ENCODE results near the gene OS9.

The OS9 gene

GRCh38 chr12:57695770-57696432 lies 2.0 kb downstream of the OS9 start:
- no peak for TF ChIP-seq CTCF (IDR thresholded peaks at IDR 0.05)

GRCh38 chr12:57697076-57697475 lies 3.1 kb downstream of the OS9 start:
- TF ChIP-seq CTCF (IDR thresholded peaks at IDR 0.05) = no peak

DNA sequence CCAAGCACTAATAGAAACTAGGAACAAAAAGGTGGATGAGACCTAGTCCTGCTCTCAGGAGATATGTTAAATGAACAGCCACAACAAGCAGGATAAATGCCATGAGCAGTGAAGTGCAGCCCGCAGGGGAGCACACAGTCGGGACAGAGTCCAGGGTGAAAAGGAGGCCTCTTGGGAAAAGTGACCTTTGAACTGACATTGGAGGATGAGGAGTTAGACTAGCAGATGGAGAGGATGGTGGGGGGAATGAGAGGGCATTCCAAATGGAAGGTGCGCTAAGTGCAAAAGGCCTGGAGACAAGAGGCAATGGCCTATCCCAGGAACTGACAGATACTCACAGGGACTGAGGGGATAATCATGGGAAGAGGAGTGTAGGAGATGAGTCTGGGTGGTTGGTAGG lies 4.5 kb downstream of the OS9 start:
- TF ChIP-seq CTCF (IDR thresholded peaks at IDR 0.05) = no peak

DNA sequence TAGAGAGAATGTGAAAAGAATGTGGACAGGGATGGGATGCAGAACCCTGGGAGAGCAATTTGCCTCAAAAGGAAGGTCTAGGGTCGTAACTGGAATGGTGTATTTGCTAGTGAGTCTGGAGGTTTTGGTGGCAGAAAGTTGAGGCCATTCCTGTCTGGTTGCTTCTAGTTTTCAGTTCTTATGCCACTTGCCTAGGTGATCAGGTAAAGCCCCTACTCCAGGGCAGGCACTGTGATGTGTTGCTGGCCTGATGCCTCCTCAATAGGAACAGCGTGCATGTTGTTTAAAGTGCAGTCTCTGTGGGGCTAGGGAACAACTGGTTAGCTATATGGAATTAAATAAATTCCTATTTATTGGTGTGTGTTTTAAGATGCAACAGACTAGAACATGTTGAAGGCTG lies 6.4 kb downstream of the OS9 start:
- TF ChIP-seq CTCF (IDR thresholded peaks at IDR 0.05) = no peak

- TF ChIP-seq CTCF (IDR thresholded peaks at IDR 0.05) = no peak
Measured at GRCh38 chr12:57707250-57707649, 13.3 kb downstream of the OS9 start.

GRCh38 chr12:57708296-57708695 lies 14.4 kb downstream of the OS9 start:
- TF ChIP-seq CTCF (IDR thresholded peaks at IDR 0.05) = no peak

- TF ChIP-seq CTCF (IDR thresholded peaks at IDR 0.05) = no peak
Measured at GRCh38 chr12:57712701-57713100, 18.8 kb downstream of the OS9 start.

DNA sequence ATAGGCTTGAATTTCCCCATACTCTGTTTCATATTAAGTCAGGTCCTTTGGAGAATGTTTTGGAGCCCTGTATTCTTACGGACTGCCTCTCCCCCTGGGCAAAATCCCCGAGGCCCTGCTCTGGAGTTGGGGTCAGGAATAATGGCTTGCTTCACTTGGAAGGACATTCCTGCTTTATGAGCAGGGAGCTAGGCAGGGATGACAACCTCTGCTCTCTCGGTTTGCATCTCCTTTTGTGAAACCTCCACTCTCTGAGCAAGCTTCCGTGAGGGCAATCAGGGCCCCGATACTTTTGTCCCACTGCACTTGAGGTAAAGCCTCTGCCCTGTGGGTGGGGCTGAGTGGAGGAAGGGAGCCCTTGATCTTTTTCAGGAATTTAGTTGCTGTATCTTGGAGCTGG lies 19.3 kb downstream of the OS9 start:
- TF ChIP-seq CTCF (IDR thresholded peaks at IDR 0.05) = no peak
